ENCODE measurements around the gene NARS2.

- TF ChIP-seq, protein P1, sequence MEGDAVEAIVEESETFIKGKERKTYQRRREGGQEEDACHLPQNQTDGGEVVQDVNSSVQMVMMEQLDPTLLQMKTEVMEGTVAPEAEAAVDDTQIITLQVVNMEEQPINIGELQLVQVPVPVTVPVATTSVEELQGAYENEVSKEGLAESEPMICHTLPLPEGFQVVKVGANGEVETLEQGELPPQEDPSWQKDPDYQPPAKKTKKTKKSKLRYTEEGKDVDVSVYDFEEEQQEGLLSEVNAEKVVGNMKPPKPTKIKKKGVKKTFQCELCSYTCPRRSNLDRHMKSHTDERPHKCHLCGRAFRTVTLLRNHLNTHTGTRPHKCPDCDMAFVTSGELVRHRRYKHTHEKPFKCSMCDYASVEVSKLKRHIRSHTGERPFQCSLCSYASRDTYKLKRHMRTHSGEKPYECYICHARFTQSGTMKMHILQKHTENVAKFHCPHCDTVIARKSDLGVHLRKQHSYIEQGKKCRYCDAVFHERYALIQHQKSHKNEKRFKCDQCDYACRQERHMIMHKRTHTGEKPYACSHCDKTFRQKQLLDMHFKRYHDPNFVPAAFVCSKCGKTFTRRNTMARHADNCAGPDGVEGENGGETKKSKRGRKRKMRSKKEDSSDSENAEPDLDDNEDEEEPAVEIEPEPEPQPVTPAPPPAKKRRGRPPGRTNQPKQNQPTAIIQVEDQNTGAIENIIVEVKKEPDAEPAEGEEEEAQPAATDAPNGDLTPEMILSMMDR (IDR thresholded peaks at IDR 0.05; ENCODE audit: insufficient read depth, low read length, poor library complexity, severe bottlenecking): no peak
- TF ChIP-seq EZH2phosphoT487 (conservative IDR thresholded peaks at IDR 0.05; ENCODE audit: low read length): no peak
Observed at GRCh38 chr11:78398715-78399114, 175.9 kb downstream of the NARS2 start.

Measured in SU-DHL-6 (cell line).